NCI-H2196 (cell line): ENCODE results near the gene PIK3R1.
"Not testable (repeated sequence)": the region's sequence is repeated elsewhere in the genome, so short reads cannot be mapped to it uniquely, and the experiment has no call there.

Source experiments
- DNase-seq: peaks from one replicate; lab custom pipeline; 2025; ENCODE audit not compliant: unreplicated experiment; lab: John Stamatoyannopoulos, UW

The PIK3R1 gene

GRCh38 chr5:68225911-68226545 is 10.5 kb downstream of the PIK3R1 start:
- DNase-seq, result no peak

- DNase-seq, result no peak
These were observed 11.1 kb downstream of the PIK3R1 start for GRCh38 chr5:68226546-68227073.

- DNase-seq, result no peak
These were observed 12.1 kb downstream of the PIK3R1 start for GRCh38 chr5:68227532-68228160.

DNA sequence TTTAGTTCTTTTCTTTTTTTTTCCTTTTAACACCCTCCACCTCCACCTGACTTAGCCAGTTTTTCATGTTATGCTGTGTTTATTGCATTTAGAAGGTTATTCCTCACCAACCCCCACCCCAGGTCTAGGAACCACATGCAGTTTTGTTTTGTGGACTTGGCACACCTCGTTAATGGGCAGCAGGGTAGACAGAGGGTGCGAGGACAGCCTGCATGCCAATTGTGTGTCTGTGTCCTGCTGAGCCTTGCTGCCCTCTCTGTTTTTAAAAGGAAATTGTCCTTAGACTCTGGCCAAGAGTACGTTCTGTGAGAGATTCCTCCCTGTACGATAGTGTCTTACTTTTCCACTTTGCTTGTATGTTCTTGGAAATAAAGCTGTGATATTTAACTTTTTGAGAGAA is 13.9 kb downstream of the PIK3R1 start:
- DNase-seq, result no peak

DNA sequence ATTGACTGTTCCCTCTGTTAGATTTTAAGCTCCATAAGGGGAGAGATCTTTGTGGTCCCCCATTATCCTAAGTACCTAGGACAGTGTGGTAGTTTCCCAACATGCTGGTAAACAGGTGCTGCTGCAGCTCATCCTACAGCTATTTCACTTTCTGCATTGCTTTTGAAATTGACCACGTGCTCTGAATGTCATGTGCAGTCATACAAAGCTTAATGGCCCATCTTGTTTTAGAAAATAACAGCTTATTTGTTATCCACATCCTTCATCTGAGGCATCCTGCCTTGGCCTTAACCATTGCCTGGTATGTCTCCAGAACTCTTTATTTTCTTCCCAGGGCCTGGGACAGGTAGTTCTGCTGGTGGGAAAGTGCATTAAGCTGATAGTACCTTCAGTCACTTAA is 14.7 kb downstream of the PIK3R1 start:
- no peak for DNase-seq

DNA sequence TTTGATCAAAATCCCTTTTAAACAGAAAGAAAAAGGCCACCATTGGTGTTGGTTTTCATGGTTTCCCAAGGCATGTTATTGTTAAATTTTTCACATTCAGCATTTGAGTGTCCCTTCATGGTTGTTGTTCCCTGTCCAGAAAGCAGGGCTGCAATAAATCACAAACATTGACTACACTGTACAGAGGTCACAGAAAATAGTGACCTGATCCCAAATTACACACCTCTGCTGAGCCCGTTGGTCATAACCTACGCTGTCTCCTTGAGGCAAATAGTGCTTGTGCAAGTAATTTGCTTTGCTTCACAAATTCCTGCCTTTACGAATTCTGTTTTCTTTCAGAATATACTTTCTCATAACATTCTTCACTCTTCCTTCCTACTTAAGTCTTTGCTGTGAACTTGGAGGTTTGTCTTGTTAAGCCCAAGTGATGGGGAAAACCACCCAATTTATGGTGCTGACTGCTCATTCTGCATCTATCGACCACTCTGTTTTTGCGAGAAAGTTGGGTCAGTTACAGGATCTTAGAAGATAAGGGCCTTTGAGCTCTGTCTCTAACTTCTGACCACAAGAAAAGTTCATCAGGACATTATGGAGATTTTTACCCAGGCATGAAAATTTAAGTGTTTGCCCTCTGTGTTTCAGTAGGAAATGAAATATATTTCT is 16.0 kb downstream of the PIK3R1 start:
- no peak for DNase-seq

DNA sequence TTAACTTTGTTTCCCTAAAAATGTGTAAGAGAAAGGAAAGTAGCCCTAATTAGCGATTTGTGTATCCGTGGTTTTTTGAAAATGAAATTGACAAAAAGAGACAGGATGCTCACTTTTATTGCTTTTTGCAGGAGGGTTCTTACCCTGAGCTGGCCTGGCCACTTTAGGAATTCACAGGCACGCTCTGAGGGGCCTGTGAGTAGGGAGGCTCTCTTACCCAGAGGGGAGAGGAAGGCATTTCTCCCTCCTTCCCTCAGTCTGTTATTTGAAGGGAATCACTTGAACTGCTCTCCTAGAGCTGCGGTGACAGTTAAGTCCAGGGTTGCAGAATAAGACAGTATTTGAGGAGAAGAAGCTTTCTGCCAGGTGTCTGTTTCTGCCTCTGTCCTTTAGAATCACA is 16.7 kb downstream of the PIK3R1 start:
- DNase-seq, result no peak

- DNase-seq, result no peak
These were observed 17.5 kb downstream of the PIK3R1 start for GRCh38 chr5:68233075-68233474.

- not testable (repeated sequence) for DNase-seq
These were observed 19.7 kb downstream of the PIK3R1 start for GRCh38 chr5:68235229-68235628.

DNA sequence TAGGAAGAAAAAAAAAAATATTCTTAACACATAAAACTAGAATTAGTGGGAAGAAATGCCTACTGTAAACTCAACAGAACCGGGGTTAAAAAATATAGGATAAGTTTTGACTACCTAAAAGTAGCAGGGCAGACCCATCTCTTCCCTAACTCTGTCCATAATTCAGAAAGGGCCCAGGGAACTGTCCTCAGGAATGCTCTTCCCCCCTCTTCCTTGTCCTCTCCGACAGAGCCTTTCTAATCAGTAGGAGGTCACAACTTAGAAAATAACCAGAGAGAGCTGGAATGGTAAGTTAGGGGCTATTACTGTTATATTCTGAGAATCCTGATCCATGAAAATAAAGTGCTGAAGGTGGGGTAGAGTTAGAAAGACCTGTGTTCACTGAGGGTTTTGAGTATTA is 22.2 kb downstream of the PIK3R1 start:
- no peak for DNase-seq

- DNase-seq, result no peak
These were observed 23.9 kb downstream of the PIK3R1 start for GRCh38 chr5:68239487-68239886.

DNA sequence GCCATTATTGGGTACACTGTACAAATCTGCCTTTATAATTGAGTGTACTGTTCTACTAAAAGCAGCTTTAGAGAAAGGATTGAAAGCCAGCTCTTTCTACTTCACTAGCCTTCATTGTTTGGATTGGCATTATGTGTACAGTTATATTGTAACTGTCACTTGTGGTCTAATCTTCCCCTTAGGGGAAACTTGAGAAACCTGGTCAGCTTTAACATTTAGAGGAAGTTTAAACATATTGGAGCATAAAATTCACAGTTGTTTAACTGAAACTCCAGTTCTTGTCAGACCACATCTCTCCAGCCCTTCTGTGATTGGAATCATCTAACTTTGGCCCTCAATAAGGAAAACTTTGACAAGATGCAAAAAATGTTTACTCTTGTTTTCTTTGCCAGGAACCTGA is 24.6 kb downstream of the PIK3R1 start:
- DNase-seq, result no peak

DNA sequence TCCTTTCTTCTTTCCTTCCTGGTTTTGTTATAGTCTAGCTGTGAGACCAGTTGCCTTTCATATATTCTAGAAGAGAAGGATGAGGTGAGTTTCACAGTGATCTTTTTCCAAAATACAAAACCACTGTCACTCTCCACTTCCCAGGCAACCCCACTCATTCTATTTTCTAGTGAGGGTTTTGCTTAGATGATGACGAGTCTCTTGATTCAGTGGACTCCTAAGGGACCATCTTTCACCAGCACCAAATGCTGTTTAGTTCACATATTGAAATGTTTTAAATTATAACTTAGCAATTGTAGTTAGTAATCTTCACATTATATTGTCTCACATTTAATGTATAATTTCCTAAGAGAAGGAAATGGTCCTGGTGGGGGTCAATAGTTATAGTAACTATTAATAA is 25.2 kb downstream of the PIK3R1 start:
- DNase-seq, result no peak

GRCh38 chr5:68242743-68243142 is 27.2 kb downstream of the PIK3R1 start:
- DNase-seq, result no peak

DNA sequence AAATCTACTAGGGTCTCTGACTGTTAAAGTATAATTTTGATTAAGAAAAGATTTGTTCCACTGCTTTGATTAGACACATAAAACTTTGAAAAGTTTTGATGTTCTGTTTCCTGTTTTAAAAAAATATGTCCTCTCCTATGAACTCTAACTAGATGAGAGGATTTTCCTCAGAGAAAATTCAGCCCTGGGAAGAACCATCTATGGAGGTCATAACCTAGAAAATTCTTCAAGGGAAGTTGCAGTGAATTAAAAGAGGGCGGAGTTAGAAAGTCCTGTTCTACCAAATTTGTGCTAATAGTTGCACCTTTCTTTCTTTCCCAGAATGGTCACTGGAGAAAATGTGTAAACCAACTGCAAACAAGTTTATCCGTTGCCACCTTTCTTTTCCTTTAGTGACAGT is 27.7 kb downstream of the PIK3R1 start:
- DNase-seq, result no peak

DNA sequence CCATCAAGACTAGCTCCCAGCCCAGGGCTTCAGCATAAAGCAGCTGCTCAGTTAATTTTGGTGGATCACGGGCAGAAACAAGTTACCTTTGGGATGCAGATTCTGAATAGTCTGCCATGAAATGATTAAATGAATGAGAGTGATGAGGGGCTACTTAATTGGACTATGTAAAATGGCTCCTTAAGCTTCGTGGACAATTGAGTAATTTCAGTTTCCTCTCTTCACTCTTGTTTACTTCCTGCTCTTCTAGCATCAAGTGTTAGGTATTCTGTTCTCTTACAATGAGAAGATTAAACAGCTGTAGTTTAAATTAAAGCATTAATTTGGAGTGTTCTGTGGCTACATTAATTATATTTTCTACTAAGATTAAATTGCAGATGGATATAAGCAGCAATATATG is 28.1 kb downstream of the PIK3R1 start:
- DNase-seq, result no peak

DNA sequence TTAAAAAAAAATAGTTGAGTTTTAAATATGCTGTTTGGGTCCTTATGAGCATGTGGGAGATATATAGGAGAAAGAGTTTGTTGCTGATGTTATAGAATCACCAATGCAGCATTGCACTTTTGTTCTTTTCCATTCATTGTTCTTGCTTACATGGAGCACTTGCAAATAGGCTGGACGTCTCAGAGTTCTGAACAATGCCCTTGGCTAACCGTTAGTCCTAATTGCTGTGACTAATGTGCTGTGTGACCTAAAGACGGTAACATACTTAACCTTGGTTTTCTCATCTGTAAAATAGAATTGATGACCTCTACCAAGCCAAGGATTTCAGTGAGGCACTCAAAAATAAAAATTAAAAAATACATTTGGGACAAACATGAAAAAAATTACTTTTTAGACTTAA is 29.8 kb downstream of the PIK3R1 start:
- no peak for DNase-seq

DNA sequence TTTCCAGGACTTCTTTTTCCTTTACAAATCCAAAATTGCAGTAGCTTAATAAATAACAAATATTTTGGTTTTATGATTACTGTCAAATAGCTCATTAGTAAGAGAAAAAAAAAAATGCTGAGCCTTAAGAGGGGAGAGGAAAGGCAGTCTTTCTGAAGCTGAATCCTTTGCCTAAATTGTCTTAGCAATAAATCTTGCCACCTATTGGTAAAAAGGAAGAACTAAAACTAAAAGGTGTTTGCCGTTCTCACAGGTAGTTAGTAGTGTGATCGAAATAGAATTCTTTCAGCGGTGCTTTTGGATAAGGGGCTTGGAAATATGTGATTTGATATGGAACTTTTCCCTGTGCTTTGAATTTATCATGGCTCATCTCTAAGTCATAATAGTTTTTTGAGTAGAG is 31.2 kb downstream of the PIK3R1 start:
- DNase-seq, result no peak

GRCh38 chr5:68247627-68248026 is 32.1 kb downstream of the PIK3R1 start:
- DNase-seq, result no peak

GRCh38 chr5:68248896-68249295 is 33.3 kb downstream of the PIK3R1 start:
- DNase-seq, result no peak

DNA sequence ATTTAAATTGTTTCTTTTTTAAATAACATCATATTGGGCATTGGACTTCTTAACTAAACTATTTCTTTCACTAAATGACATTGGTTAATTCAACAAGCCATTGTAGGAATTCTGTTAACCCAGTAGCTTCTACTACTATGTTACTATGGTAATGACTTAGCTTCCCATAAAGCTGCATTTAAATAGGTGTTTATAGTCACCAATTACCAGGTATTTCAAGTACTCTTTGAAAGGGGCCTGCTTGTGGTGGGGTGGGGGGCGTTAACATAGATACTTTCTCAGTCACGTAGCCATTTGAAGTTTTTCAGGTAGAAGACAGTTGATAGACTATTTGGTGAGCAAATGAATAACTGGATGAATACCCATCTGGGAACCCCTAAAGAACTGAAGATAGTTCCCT is 34.0 kb downstream of the PIK3R1 start:
- DNase-seq, result no peak

DNA sequence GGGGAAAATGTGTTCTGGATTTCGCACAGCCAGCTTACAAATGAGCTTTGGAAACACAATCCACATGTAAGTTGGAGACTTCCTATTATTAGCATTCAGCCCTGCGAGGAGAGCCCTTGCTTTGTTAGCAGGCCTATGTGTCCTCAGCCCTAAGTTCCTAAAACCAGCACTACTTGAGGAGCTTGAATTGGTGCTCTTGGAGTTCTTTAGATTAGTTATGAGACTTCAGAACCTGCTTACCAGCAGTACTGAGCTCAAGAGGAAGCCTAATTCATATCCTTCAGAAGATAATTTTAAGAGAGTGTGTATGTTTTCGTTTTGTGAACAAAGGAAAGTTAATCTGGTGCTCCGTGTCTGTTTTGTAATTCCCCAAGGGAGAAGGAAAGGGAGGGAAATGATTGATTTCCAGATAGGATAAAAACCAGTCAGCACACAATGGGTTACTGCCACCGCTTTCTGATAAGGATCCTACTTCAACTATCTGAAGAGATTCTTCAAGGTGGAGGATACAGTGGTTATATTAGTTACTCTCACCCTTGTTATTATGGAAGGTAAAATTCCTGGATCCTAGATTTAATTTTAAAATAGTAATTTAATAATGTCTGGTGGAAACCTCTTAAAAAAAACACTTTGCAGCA is 35.2 kb downstream of the PIK3R1 start:
- no peak for DNase-seq
